OCI-LY1 (cell line): Measurements from ENCODE around the gene GAD2.

ENCODE experiments used
- H2AFZ ChIP-seq: fragments of 200-600 bp; sonication (generic), shearing (Covaris generic); 2 replicates; pipeline ENCODE4 v1.6.0; 2014; ENCODE audit warnings: antibody characterized with exemption, mild to moderate bottlenecking, low read length
- H3F3A ChIP-seq: fragments of 200-600 bp; sonication (generic), shearing (Covaris generic); 2 replicates; pipeline ENCODE4 v1.6.0; 2014; ENCODE audit warnings: mild to moderate bottlenecking, antibody characterized with exemption, low read length, moderate library complexity; ENCODE audit not compliant: insufficient read depth
- H3K27ac ChIP-seq: fragments of 200-600 bp; sonication (generic); 2 replicates; pipeline ENCODE4 v1.5.1; 2014; ENCODE audit warnings: low read length, mixed run types, mild to moderate bottlenecking, low read depth; ENCODE audit not compliant: poor library complexity, severe bottlenecking
- H3K27me3 ChIP-seq: fragments of 200-600 bp; sonication (generic); 2 replicates; pipeline ENCODE4 v1.6.0; 2014; ENCODE audit warnings: antibody characterized with exemption, mild to moderate bottlenecking, low read length, moderate library complexity; ENCODE audit not compliant: insufficient read depth
- H3K36me3 ChIP-seq: fragments of 200-600 bp; sonication (generic); 2 replicates; pipeline ENCODE4 v1.6.1; 2014; ENCODE audit warnings: mild to moderate bottlenecking, antibody characterized with exemption, low read length, moderate library complexity, mixed read lengths; ENCODE audit not compliant: insufficient read depth
- H3K4me1 ChIP-seq: fragments of 200-600 bp; sonication (generic); 2 replicates; pipeline ENCODE4 v1.5.1; 2014; ENCODE audit warnings: mild to moderate bottlenecking, low read length, moderate library complexity; ENCODE audit not compliant: insufficient read depth, severe bottlenecking
- H3K4me2 ChIP-seq: fragments of 200-600 bp; sonication (generic), shearing (Covaris generic); 2 replicates; pipeline ENCODE4 v1.6.1; 2014; ENCODE audit warnings: low read length
- H3K4me3 ChIP-seq: fragments of 200-600 bp; sonication (generic); 2 replicates; pipeline ENCODE4 v1.5.1; 2014; ENCODE audit warnings: low read length, low read depth, mild to moderate bottlenecking, mixed read lengths; ENCODE audit not compliant: poor library complexity, severe bottlenecking
- H3K79me2 ChIP-seq: fragments of 200-600 bp; shearing (Covaris generic); 2 replicates; pipeline ENCODE4 v1.6.1; 2016; ENCODE audit warnings: mixed run types, low read length, mixed read lengths; ENCODE audit not compliant: insufficient read depth
- H3K9ac ChIP-seq: fragments of 200-600 bp; sonication (generic), shearing (Covaris generic); 2 replicates; pipeline ENCODE4 v1.6.1; 2014; ENCODE audit warnings: mild to moderate bottlenecking, low read length, mixed read lengths
- H3K9me2 ChIP-seq: fragments of 200-600 bp; sonication (generic), shearing (Covaris generic); 2 replicates; pipeline ENCODE4 v1.6.1; 2014; ENCODE audit warnings: low read depth, mild to moderate bottlenecking, low read length, mixed read lengths
- H3K9me3 ChIP-seq: fragments of 200-600 bp; shearing (Covaris generic); 2 replicates; pipeline ENCODE4 v1.6.1; 2014; ENCODE audit warnings: low read length, mixed read lengths
- H4K20me1 ChIP-seq: fragments of 200-600 bp; sonication (generic), shearing (Covaris generic); 2 replicates; pipeline ENCODE4 v1.6.0; 2016; ENCODE audit warnings: mild to moderate bottlenecking, low read length; ENCODE audit not compliant: insufficient read depth
- CTCF ChIP-seq: fragments of 200-600 bp; sonication (generic), shearing (Covaris generic); IDR thresholded peaks from 2 replicates; pipeline ENCODE4 v1.5.1; 2017; ENCODE audit warnings: mild to moderate bottlenecking, antibody characterized with exemption, low read length, moderate library complexity, mixed read lengths
- EZH2 ChIP-seq: fragments of 200-600 bp; sonication (generic), shearing (Covaris generic); IDR thresholded peaks from 2 replicates; pipeline ENCODE4 v1.8.0; 2017; ENCODE audit warnings: borderline replicate concordance, mixed run types, mild to moderate bottlenecking, antibody characterized with exemption, low read length, moderate library complexity, mixed read lengths

Gene GAD2

DNA sequence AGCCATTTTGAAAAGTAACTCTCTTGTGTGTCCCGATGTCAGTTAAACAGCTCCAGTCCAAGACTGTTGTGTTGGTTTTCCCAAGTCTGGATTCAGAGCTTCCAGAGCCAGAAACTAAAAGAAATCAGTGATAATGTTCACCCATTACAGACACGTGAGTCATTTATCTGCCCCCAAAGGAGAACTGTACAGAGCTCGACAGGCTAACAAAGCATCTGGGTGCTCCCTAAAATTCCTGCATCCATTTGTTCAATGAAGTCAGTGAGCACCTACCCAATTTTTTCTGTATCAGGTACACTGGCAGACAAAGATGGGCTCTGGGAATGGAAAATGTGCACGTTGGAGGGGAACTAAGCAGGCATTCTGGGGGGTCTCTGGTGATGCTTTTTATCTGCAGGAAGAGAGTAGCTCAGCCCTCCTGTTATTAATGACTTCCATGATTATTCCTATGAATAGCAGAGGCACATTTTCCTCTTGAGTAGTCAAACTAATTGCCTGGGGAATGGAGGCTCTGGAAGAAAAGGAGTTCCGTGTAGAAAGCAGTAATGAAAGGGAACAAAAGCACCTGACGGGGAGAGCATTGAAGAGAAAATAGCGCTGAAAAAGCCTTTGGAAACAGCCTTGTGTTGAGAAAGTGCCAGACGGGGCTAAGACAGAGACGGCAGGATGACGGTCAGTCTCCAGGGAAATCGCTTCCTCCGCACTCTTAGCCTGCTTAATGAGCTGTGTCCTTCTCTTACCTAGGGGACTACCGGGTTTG lies 75.3 kb downstream of the GAD2 start:
- TF ChIP-seq EZH2 (no peak), CTCF (no peak)
- Histone ChIP-seq H3K79me2 (no peaks in the 10 kb centered on the region), H3K9me3 (no peaks in the 10 kb centered on the region), H3K27me3 (no peaks in the 10 kb centered on the region), H3K4me1 (no peaks in the 10 kb centered on the region), H3K36me3 (no peaks in the 10 kb centered on the region), H3K4me3 (no peak overlapping the region), H3K4me2 (no peak overlapping the region), H3F3A (no peaks in the 10 kb centered on the region), H4K20me1 (no peaks in the 10 kb centered on the region), H3K9me2 (no peaks in the 10 kb centered on the region), H3K27ac (no peak overlapping the region), H3K9ac (no peak overlapping the region), H2AFZ (no peak overlapping the region)

GRCh38 chr10:26296360-26296759 lies 79.8 kb downstream of the GAD2 start:
- TF ChIP-seq CTCF = no peak
- TF ChIP-seq EZH2 = no peak
- no peak overlapping the region for H2AFZ ChIP-seq

DNA sequence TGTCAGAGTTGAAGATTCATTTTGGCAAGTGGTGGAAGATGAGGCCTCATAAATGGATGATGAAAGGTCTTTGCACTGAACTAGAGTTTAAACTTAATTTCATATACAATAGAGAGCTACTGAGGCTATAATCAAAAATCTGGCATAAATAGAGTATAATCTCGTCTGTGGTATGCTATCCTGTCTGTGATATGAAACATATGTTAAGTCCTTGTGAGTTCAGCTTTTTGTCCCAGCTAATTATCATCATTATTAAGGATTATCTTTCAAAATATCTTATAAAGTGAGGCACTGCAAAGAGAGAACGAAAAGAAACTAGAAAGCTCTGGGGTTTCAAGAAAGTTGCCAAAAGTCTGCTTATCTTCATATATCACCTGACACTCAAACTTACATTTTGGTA lies 83.4 kb downstream of the GAD2 start:
- no peaks in the 10 kb centered on the region for H3F3A ChIP-seq
- no peaks in the 10 kb centered on the region for H3K36me3 ChIP-seq
- H3K9ac ChIP-seq = no peak overlapping the region
- H3K27ac ChIP-seq = no peak overlapping the region
- H2AFZ ChIP-seq = no peak overlapping the region
- H3K9me2 ChIP-seq = no peaks in the 10 kb centered on the region
- H4K20me1 ChIP-seq = no peaks in the 10 kb centered on the region
- no peaks in the 10 kb centered on the region for H3K9me3 ChIP-seq
- H3K27me3 ChIP-seq = peaks cover 10% of the 10 kb centered on the region; the same call in 1 of the 2 replicates
- no peaks in the 10 kb centered on the region for H3K79me2 ChIP-seq
- H3K4me2 ChIP-seq = no peak overlapping the region
- TF ChIP-seq EZH2 = no peak
- no peak for TF ChIP-seq CTCF
- no peak overlapping the region for H3K4me3 ChIP-seq
- no peaks in the 10 kb centered on the region for H3K4me1 ChIP-seq

More at GRCh38 chr10:26296360-26296759, 79.8 kb downstream of the GAD2 start:
- H3K36me3 ChIP-seq = no peaks in the 10 kb centered on the region
- no peaks in the 10 kb centered on the region for H3K9me3 ChIP-seq
- no peaks in the 10 kb centered on the region for H3K9me2 ChIP-seq
- no peaks in the 10 kb centered on the region for H4K20me1 ChIP-seq
- no peak overlapping the region for H3K4me3 ChIP-seq
- H3K27me3 ChIP-seq = peaks cover 6% of the 10 kb centered on the region; the same call in 1 of the 2 replicates
- H3K9ac ChIP-seq = no peak overlapping the region
- no peaks in the 10 kb centered on the region for H3K4me1 ChIP-seq
- H3K4me2 ChIP-seq = no peak overlapping the region
- no peak overlapping the region for H3K27ac ChIP-seq
- no peaks in the 10 kb centered on the region for H3F3A ChIP-seq
- no peaks in the 10 kb centered on the region for H3K79me2 ChIP-seq
